ENCODE results near the gene AP1S2. TPM values are rescaled to one million over a fixed set of nuclear protein-coding genes. Genes with fewer than 3 reads are reported as not detected.

Gene AP1S2
- polyA plus RNA-seq, 1 of the 3 experiments (the other 2 are of a cell fraction) = 17.7 TPM

DNA sequence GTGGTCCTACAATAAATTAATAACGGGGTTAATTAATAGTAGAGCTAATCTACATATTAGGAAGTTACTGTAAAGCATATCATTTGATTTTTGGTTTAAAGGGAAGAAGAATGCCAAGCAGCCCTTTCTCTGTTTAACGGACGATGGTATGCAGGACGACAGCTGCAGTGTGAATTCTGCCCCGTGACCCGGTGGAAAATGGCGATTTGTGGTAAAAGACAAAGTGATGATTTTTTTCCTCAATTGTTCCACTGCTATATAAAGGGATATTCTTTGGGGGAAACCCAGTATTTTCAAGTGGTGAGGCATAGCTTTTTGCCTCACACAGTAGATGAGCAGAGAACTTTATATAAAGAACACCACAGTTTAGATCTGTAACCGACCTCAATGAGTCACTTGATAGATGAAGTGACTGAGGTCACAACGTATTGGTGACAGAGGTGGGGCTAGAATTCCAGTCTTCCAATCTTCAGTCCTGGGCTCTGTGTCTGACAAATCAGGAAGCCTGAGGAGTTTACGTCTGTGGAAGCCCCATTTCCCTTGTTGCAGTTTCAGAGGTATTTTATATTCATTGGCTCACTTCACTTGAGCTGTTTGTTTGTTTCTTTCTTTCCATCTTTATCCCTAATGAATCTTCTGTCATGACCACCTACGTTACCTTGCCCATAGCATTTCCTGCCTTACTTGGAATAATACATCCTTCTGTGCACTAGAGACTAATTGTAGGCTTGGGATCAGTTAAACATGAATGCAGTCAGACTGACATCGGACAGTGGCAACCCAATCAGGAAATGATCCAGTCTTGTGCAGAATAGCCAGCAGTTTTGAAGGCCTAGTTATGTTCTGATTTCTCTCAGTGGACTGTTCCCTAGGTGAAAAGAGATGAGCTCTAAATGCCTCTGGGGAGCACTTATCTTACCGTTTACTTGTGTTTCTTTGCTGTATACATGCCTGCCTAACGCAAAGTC, 34.2 kb downstream of the AP1S2 start:
- H3K9me2 ChIP-seq = no peaks in the 10 kb centered on the region
- H3K4me1 ChIP-seq (ENCODE audit: control insufficient read depth in 1 of 2, insufficient read depth in 2 of 2, low read depth in 1 of 2, low read length in 1 of 2) = no peaks in the 10 kb centered on the region; a peak in 2 of 4 replicates
- H4K20me1 ChIP-seq (ENCODE audit: insufficient read depth) = no peaks in the 10 kb centered on the region
- H3F3A ChIP-seq (replicated peaks; ENCODE audit: insufficient read depth) = no peaks in the 10 kb centered on the region
- no peak overlapping the region for H3K9ac ChIP-seq
- H3K4me3 ChIP-seq (ENCODE audit: low read depth in 2 of 2, low read length in 1 of 2) = no peak overlapping the region
- no peak overlapping the region for H3K27ac ChIP-seq (ENCODE audit: low read depth in 2 of 2, low read length in 1 of 2)
- no peaks in the 10 kb centered on the region for H3K9me3 ChIP-seq
- no peak for TF ChIP-seq TAF1 (IDR thresholded peaks at IDR 0.05; ENCODE audit: borderline replicate concordance, low read depth, low read length)
- no peaks in the 10 kb centered on the region for H3K79me2 ChIP-seq (ENCODE audit: insufficient read depth)
- H3K27me3 ChIP-seq (ENCODE audit: insufficient read depth) = no peaks in the 10 kb centered on the region
- no peak for DNase-seq
- no peak overlapping the region for H3K4me2 ChIP-seq
- POLR2A ChIA-PET = no interaction called here
- H3K36me3 ChIP-seq (replicated peaks in 1 of 2; ENCODE audit: control insufficient read depth in 1 of 2, insufficient read depth in 2 of 2, low read length in 1 of 2) = peaks cover 62 to 73% of the 10 kb centered on the region in 2 experiments
- CTCF ChIA-PET = no interaction called here
- H2AFZ ChIP-seq (ENCODE audit: low read depth) = no peak overlapping the region
- WGBS (ENCODE audit: low lambda C conversion rate) = 92% methylated on average over 14 of the region's 14 CpGs

GRCh38 chrX:15816886-15817285, 37.7 kb downstream of the AP1S2 start:
- 82% methylated on average over 4 of the region's 4 CpGs for WGBS (ENCODE audit: low lambda C conversion rate)
- Histone ChIP-seq H4K20me1 (ENCODE audit: insufficient read depth) (no peaks in the 10 kb centered on the region), H3K4me1 (ENCODE audit: control insufficient read depth in 1 of 2, insufficient read depth in 2 of 2, low read depth in 1 of 2, low read length in 1 of 2) (no peaks in the 10 kb centered on the region; a peak in 2 of 4 replicates), H2AFZ (ENCODE audit: low read depth) (no peak overlapping the region), H3K4me2 (no peak overlapping the region), H3F3A (replicated peaks; ENCODE audit: insufficient read depth) (no peaks in the 10 kb centered on the region), H3K9me2 (no peaks in the 10 kb centered on the region), H3K36me3 (replicated peaks in 1 of 2; ENCODE audit: control insufficient read depth in 1 of 2, insufficient read depth in 2 of 2, low read length in 1 of 2) (peaks cover 57 to 71% of the 10 kb centered on the region in 2 experiments), H3K9ac (no peak overlapping the region), H3K4me3 (ENCODE audit: low read depth in 2 of 2, low read length in 1 of 2) (no peak overlapping the region), H3K79me2 (ENCODE audit: insufficient read depth) (no peaks in the 10 kb centered on the region), H3K27me3 (ENCODE audit: insufficient read depth) (no peaks in the 10 kb centered on the region), H3K27ac (ENCODE audit: low read depth in 2 of 2, low read length in 1 of 2) (no peak overlapping the region; a peak in 1 of 4 replicates), H3K9me3 (no peaks in the 10 kb centered on the region)
- ChIA-PET POLR2A (no interaction called here), CTCF (interaction anchor here (0.6 to 2.7 kb wide), 6 partner anchors 8 to 628 kb away, joined by 3 to 11 read pairs (median 4); no protein-coding TSS in a partner anchor)
- DNase-seq = peak; percentile 29
- TF ChIP-seq MXI1 (IDR thresholded peaks at IDR 0.05; ENCODE audit: low read depth, low read length) = 0 out of 2 replicates have a peak, but pooled peaks have one; percentile 33
- no peak for TF ChIP-seq EP300 (IDR thresholded peaks at IDR 0.05; ENCODE audit: borderline replicate concordance in 1 of 2, low read depth in 1 of 2, low read length in 1 of 2)
- no peak for TF ChIP-seq RAD21 (IDR thresholded peaks at IDR 0.05; ENCODE audit: low read length)
- TF ChIP-seq EZH2phosphoT487 (IDR thresholded peaks at IDR 0.05; ENCODE audit: borderline replicate concordance, low read depth) = no peak
- TF ChIP-seq YY1 (IDR thresholded peaks at IDR 0.05; ENCODE audit: low read depth) = no peak
- TF ChIP-seq PBX3 (IDR thresholded peaks at IDR 0.05) = no peak

- H2AFZ ChIP-seq (ENCODE audit: low read depth) = no peak overlapping the region
- TF ChIP-seq CTCF (IDR thresholded peaks at IDR 0.05) (peak; percentile 1; the same call in 1 of the 2 replicates), PBX3 (IDR thresholded peaks at IDR 0.05) (no peak), RXRA (IDR thresholded peaks at IDR 0.05; ENCODE audit: borderline replicate concordance, low read depth) (no peak)
- 4% methylated on average over 1 of the region's 1 CpG for WGBS (ENCODE audit: low lambda C conversion rate)
- no peaks in the 10 kb centered on the region; a peak in 2 of 4 replicates for H3K4me1 ChIP-seq (ENCODE audit: control insufficient read depth in 1 of 2, insufficient read depth in 2 of 2, low read depth in 1 of 2, low read length in 1 of 2)
- H3K4me3 ChIP-seq (ENCODE audit: low read depth in 2 of 2, low read length in 1 of 2) = no peak overlapping the region
- ChIA-PET POLR2A (no interaction called here), CTCF (interaction anchor here (0.6 to 2.7 kb wide), 10 partner anchors 9 to 629 kb away, joined by 3 to 11 read pairs (median 4); partner anchors contain the start of gene CA5B)
- H3K9me3 ChIP-seq = no peaks in the 10 kb centered on the region
- H3F3A ChIP-seq (replicated peaks; ENCODE audit: insufficient read depth) = no peaks in the 10 kb centered on the region
- H3K4me2 ChIP-seq = no peak overlapping the region
- no peaks in the 10 kb centered on the region for H4K20me1 ChIP-seq (ENCODE audit: insufficient read depth)
- H3K27me3 ChIP-seq (ENCODE audit: insufficient read depth) = no peaks in the 10 kb centered on the region
- peaks cover 53 to 69% of the 10 kb centered on the region in 2 experiments for H3K36me3 ChIP-seq (replicated peaks in 1 of 2; ENCODE audit: control insufficient read depth in 1 of 2, insufficient read depth in 2 of 2, low read length in 1 of 2)
- H3K9ac ChIP-seq = no peak overlapping the region
- DNase-seq = no peak
- H3K27ac ChIP-seq (ENCODE audit: low read depth in 2 of 2, low read length in 1 of 2) = no peak overlapping the region; a peak in 1 of 4 replicates
- no peaks in the 10 kb centered on the region for H3K9me2 ChIP-seq
- no peaks in the 10 kb centered on the region for H3K79me2 ChIP-seq (ENCODE audit: insufficient read depth)
These were observed 38.2 kb downstream of the AP1S2 start for GRCh38 chrX:15816438-15816809.

Measured in SK-N-SH (cell line).